Right cardiac atrium (tissue), 5 donors: ENCODE data around the gene COPB1. TPM values are rescaled to one million over a fixed set of nuclear protein-coding genes. Genes with fewer than 3 reads are reported as not detected.

Experiments
- ATAC-seq, 2 donors: fragments of 200-7000 bp; cut with Tn5 transposase; one replicate each; pipeline versions ENCODE4 v1.8.0 to v1.9.1; 2020; ENCODE audit warnings: moderate library complexity in 2 of 2, mild to moderate bottlenecking in 1 of 2
- DNase-seq, 3 donors: peaks; one replicate each; pipeline ENCODE4 v3.0.0-alpha.2; 2020
- H3K27ac ChIP-seq: one replicate; pipeline ENCODE4 v1.5.1; 2013; ENCODE audit warnings: mild to moderate bottlenecking, low read length, control low read depth, moderate library complexity
- H3K27me3 ChIP-seq: one replicate; pipeline ENCODE4 v1.6.1; 2013; ENCODE audit not compliant: control insufficient read depth, insufficient read depth
- H3K4me1 ChIP-seq: one replicate; pipeline ENCODE4 v1.6.1; 2013; ENCODE audit warnings: low read length; ENCODE audit not compliant: control insufficient read depth, insufficient read depth
- H3K4me3 ChIP-seq: one replicate; pipeline ENCODE4 v1.5.1; 2013; ENCODE audit warnings: low read length, control low read depth
- H3K9me3 ChIP-seq: one replicate; pipeline ENCODE4 v1.6.1; 2013; ENCODE audit warnings: low read length; ENCODE audit not compliant: control insufficient read depth
- WGBS: extraction: QIAGEN DNeasy Blood & Tissue Kit; methylation state at CpG from one replicate; pipeline ENCODE4 v1.1.7; 2013; 5-methylcytosine and 5-hydroxymethylcytosine counted together
- intact Hi-C, 4 donors: fragments of 100-400 bp; cut with DNase I; formaldehyde crosslinking; loops; one replicate each; pipeline versions ENCODE4 v1.11.0 to v1.14.0; 2022 to 2023
- polyA plus RNA-seq: library from polyadenylated mRNA; stranded (reverse); fragments of 200-250 nt; gene quantifications from one replicate; pipeline ENCODE4 v1.2.3, GENCODE V29; 2013
- total RNA-seq, 4 donors: library from RNA; stranded (reverse); fragmentation: NEBNext Ultra II Directional; extraction: Animal tissue kit (Norgen Biotek cat#: 25700); gene quantifications; one replicate each; pipeline ENCODE4 v1.2.1, GENCODE V29; 2021
- donor health status: healthy with polysubstance abuse.
- donor health status: DM: no; HTN: yes; CAD: no.
- donor health status: DM: no; HTN: no; CAD: no.
- donor health status: DM: no; HTN: yes; CAD: no; lungs with severe emphysema.
- donor health status: DM: yes; HTN: yes; CAD: no.

The COPB1 gene
- total and polyA plus RNA-seq, 5 donors, result 41.7 to 62.3 (median 51.4) TPM

GRCh38 chr11:14455648-14456430 lies 43.8 kb downstream of the COPB1 start:
- Histone ChIP-seq H3K4me3 (no peak overlapping the region), H3K27ac (no peak overlapping the region), H3K27me3 (no peaks in the 10 kb centered on the region), H3K9me3 (no peaks in the 10 kb centered on the region), H3K4me1 (no peaks in the 10 kb centered on the region)
- intact Hi-C loops, result loop anchor here in 3 of 4 donors (2.0 to 5.0 kb wide), 2 partner anchors 154 to 155 kb away; no protein-coding TSS in a partner anchor
- 51% methylated on average over 3 of the region's 3 CpGs for WGBS
- ATAC-seq, result peak; percentile 29 to 47
- no peak for DNase-seq

- Histone ChIP-seq H3K27ac (no peak overlapping the region), H3K4me1 (no peaks in the 10 kb centered on the region), H3K27me3 (no peaks in the 10 kb centered on the region), H3K4me3 (no peak overlapping the region), H3K9me3 (no peaks in the 10 kb centered on the region)
- WGBS, result 72% methylated on average over 7 of the region's 7 CpGs
- intact Hi-C loops, result loop anchor here (2.0 to 5.0 kb wide), 2 partner anchors 153 to 154 kb away; no protein-coding TSS in a partner anchor
- DNase-seq (no peak), ATAC-seq (peak; percentile 43 to 47)
These were observed 44.6 kb downstream of the COPB1 start for GRCh38 chr11:14454861-14455632.

- ATAC-seq, result no peak
- Histone ChIP-seq H3K27ac (no peak overlapping the region), H3K9me3 (no peaks in the 10 kb centered on the region), H3K27me3 (no peaks in the 10 kb centered on the region), H3K4me3 (no peak overlapping the region), H3K4me1 (no peaks in the 10 kb centered on the region)
- intact Hi-C loops, result loop anchor here in 1 of 4 donors (5.0 kb wide), 1 partner anchor 150 kb away; no protein-coding TSS in a partner anchor
- no peak for DNase-seq
- 93% methylated on average over 1 of the region's 1 CpG for WGBS
These were observed 47.8 kb downstream of the COPB1 start for GRCh38 chr11:14451825-14452224.

DNA sequence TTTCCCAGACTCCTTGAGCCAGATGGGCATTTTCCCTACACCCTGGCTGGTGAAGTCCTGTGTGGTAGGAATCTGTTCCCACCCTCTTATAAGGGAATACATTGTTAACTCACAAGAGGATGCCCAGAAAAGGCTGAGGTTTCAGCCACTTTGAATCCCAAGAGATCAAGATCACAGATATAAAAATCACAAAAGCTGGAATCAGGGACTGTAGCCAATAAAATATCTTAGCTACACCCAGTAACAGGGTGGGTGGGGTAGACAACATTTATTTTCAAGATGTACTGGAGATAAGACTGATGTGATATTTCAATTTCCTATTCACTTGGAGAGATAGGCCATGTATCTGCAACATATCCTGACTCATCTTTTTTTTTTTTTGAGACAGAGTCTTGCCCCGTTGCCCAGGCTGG lies 50.3 kb downstream of the COPB1 start:
- intact Hi-C loops, result no loop called here
- no peak overlapping the region for H3K4me3 ChIP-seq
- DNase-seq, result no peak
- no peak overlapping the region for H3K27ac ChIP-seq
- H3K27me3 ChIP-seq, result no peaks in the 10 kb centered on the region
- no peaks in the 10 kb centered on the region for H3K9me3 ChIP-seq
- no peaks in the 10 kb centered on the region for H3K4me1 ChIP-seq
- 41% methylated on average over 1 of the region's 1 CpG for WGBS
- peak; percentile 28 to 45 for ATAC-seq

DNA sequence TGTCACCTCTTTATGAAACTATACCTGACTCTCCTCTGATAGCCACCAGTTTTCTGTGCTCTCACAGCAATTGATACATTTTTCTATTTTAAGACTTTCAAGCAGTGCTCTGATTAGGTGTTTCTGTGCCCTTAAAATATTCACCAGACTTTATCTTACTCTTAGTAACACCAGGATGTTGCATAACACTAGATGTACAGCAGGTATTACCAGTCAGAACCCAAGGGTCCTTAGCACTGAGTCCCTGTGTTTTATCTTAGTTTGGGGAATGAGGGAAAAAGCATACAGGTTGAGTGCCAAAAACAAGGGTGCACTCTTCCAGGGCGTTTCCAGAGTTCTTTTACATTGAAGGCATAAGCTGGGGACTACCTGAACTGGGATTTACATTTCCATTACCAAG lies 51.4 kb downstream of the COPB1 start:
- intact Hi-C loops, result no loop called here
- no peak overlapping the region for H3K27ac ChIP-seq
- no peak for DNase-seq
- H3K4me3 ChIP-seq, result no peak overlapping the region
- H3K4me1 ChIP-seq, result peaks cover 2% of the 10 kb centered on the region
- ATAC-seq, result no peak
- no peaks in the 10 kb centered on the region for H3K9me3 ChIP-seq
- no peaks in the 10 kb centered on the region for H3K27me3 ChIP-seq
- 70% methylated on average over 1 of the region's 1 CpG for WGBS

- H3K27ac ChIP-seq, result no peak overlapping the region
- H3K27me3 ChIP-seq, result no peaks in the 10 kb centered on the region
- intact Hi-C loops, result no loop called here
- H3K9me3 ChIP-seq, result no peaks in the 10 kb centered on the region
- no peak for ATAC-seq
- peaks cover 2% of the 10 kb centered on the region for H3K4me1 ChIP-seq
- H3K4me3 ChIP-seq, result no peak overlapping the region
- DNase-seq, result no peak
These were observed 52.9 kb downstream of the COPB1 start for GRCh38 chr11:14446701-14447169.

DNA sequence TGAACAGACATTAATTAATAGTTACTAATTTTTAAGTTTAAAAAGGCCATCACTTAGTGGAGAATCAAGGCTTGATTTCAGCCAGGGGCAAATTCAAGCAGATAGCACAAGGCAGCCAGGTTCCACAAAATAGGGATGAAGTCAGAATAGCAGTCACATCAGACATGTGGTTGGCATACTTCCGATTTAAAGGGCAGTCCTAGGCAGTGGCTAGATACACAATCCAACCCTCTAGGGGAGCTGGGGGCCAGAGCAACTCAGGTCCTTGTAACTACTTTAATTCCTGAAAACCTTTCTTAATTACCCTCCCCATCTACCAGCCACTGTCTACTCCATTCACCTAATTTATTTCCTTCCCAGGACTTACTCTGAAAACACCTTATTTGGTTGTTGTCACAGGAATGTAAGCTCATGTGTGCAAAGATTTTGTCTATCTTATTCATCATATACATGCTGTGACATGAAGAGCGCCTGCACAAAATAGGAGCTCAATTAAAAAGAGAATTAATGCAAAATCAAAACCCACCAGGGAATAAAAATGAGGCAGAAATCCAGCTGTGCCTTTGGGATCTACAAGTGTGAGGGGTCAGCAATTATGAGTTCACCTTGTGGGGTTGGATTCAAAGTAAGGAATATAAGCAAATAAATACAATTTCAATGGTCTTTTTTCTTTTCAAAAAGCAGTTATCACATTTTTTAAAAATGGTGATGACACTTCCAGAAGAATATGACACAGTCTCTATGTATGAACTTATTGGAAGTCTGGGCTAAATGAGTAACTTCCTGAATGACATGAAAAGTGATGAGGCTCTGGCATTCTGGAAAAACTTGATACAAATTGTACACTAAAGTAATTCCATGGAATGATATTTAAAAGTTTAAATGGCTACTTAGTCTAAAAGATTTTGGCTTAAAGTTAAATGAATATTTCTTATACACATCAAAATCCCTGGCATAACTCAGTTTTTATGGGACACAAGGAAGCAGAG lies 53.8 kb downstream of the COPB1 start:
- ATAC-seq, result no peak

DNA sequence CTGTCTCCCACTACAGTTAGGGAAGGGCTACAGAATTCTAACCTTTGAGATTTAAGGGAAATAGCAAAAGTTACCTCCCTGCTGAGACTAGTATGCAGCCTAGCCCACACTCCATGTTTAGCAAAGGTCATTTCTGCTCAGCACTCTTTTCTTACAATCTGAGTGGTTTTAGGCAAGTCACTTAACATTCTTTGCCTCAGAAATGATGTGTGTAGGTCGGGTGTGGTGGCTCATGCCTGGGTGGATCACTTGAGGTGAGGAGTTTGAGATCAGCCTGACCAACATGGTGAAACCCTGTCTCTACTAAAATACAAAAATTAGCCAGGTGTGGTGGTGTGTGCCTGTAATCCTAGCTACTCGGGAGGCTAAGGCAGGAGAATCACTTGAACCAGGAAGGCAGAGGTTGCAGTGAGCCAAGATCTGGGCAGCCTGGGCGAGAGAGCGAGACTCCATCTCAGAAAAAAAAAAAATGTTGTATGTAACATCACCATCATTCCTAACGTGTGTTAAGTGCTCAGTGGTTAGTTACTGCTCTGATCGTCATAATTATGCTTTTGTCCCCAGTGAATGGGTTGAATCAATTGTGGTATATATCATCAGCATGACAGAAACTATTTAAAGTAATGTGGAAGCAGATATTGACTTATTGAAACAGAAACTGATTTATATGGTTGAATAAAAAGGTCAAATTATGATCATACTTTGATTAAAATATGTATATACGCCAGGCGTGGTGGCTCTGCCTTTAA lies 55.0 kb downstream of the COPB1 start:
- no peak overlapping the region for H3K4me3 ChIP-seq
- H3K4me1 ChIP-seq, result peaks cover 2% of the 10 kb centered on the region
- no peak overlapping the region for H3K27ac ChIP-seq
- H3K9me3 ChIP-seq, result no peaks in the 10 kb centered on the region
- DNase-seq, result no peak
- intact Hi-C loops, result loop anchor here in 1 of 4 donors (5.0 kb wide), 1 partner anchor 137 kb away; no protein-coding TSS in a partner anchor
- 94% methylated on average over 8 of the region's 8 CpGs for WGBS
- H3K27me3 ChIP-seq, result no peaks in the 10 kb centered on the region
- ATAC-seq, result no peak

More for the DNA sequence above, 53.8 kb downstream of the COPB1 start:
- no peaks in the 10 kb centered on the region for H3K27me3 ChIP-seq
- no peak overlapping the region for H3K4me3 ChIP-seq
- 87% methylated on average over 2 of the region's 2 CpGs for WGBS
- no peaks in the 10 kb centered on the region for H3K9me3 ChIP-seq
- no peak for DNase-seq
- peaks cover 2% of the 10 kb centered on the region for H3K4me1 ChIP-seq
- intact Hi-C loops, result no loop called here
- no peak overlapping the region for H3K27ac ChIP-seq

DNA sequence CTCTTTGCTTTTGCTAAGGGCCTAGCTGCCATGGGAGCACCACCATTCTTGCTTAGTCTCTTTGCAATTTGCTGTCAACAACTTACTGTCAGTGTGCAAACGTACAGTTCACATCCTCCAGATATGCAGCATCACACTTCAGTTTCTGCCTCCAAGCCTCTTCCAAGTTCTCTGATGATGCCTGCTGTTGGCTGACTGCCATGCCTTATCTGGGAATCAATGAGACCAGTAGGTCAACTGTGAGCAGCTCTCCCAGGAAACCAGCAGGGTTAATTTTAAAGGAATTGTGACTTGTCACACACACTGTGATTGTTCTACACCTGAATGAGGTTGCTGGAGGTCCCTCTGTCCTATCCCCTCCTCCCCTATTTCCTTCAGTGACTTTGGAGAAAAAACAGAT lies 56.0 kb downstream of the COPB1 start:
- Histone ChIP-seq H3K27ac (no peak overlapping the region), H3K27me3 (no peaks in the 10 kb centered on the region), H3K4me3 (no peak overlapping the region), H3K4me1 (peaks cover 2% of the 10 kb centered on the region), H3K9me3 (no peaks in the 10 kb centered on the region)
- DNase-seq (no peak), ATAC-seq (no peak)
- intact Hi-C loops, result loop anchor here in 1 of 4 donors (5.0 kb wide), 1 partner anchor 136 kb away; no protein-coding TSS in a partner anchor
- WGBS, result 48% methylated on average over 1 of the region's 1 CpG
